G401 (cell line): ENCODE data around the gene TP73. TPM values are rescaled to one million over a fixed set of nuclear protein-coding genes. Genes with fewer than 3 reads are reported as not detected.
"Not testable (repeated sequence)": the region's sequence is repeated elsewhere in the genome, so short reads cannot be mapped to it uniquely, and the experiment has no call there.

Experiments
- DNase-seq: peaks from one replicate; pipeline ENCODE4 v3.0.0-alpha.2; 2015; ENCODE audit warnings: low spot score
- in situ Hi-C: cut with HindIII; loops from 2 replicates; pipeline ENCODE4 v1.10.0; 2016; ENCODE audit warnings: low sequenced_read_pairs, mixed read lengths
- total RNA-seq: library from RNA; depleted of rRNA; stranded (reverse); fragments of >200 nt; shearing (Covaris generic); gene quantifications from 2 replicates; pipeline ENCODE4 v1.2.3, GENCODE V29; 2014

TP73 gene
- total RNA-seq, 1 experiment from 2014 or later: 2.4 TPM

DNA sequence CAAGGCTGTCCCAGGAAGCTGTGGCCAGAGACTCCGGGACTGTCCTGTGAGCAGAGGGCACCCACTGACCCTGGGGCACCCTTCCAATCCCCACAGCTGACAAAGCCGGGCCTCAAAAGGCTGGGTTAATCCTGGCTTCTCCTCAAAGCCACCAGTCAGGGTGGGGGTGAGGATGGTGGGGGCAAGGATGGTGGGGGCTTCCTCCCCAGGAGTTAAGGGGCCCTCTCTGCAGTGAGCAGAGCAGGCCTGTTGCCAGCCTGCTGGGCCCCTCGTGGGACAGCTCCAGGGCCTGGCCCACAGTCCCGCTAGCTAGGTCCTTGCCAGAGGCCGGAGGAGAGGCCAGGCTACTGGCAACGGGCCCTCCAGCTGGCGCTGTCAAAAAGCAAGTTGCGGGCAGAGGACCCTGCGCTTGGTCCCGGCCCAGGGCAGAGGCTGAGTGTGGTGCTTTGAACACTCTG, 62.0 kb downstream of the TP73 start:
- in situ Hi-C loops: no loop called here
- DNase-seq: peak; percentile 43

DNA sequence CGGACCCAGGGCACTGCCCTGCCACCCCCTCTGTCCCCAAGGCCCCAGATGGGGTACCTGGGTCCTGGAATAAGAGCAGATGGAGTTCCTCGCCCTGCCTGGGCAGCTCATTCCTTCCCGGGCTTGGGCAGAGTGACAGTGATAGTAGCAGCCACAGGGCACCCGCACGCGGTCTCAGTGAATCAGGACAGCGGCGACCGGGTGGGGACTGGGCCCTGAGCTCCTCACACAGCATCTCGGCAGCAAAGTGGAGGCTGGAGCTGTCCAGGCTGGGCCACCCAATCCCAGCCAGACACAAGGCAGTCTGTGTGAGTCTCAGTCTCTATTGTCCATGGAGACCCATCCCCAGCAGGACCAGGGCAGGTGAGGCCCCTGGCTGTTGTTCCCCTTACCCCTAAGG, 62.5 kb downstream of the TP73 start:
- peak; percentile 29 for DNase-seq
- in situ Hi-C loops: no loop called here

DNA sequence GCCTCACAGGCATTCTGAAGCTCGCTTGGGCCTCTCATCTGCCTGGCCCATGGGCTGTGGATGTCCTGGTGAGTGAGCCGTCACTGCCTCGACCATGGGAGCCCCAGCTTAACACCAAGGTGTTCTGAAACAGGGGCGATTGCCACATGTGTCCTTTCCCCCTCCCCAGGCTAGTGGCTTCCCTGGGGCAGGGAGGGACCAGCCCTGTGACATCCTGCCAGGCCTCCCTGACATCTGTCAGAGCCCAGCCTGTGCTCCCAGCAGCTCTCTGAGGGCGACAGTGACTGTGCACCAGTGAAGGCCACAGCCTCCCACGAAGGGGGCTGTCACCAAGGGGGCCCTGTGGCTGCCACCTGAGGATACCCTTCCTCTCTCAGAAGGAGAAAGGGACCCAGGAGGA, 64.0 kb downstream of the TP73 start:
- DNase-seq: no peak
- in situ Hi-C loops: no loop called here

DNA sequence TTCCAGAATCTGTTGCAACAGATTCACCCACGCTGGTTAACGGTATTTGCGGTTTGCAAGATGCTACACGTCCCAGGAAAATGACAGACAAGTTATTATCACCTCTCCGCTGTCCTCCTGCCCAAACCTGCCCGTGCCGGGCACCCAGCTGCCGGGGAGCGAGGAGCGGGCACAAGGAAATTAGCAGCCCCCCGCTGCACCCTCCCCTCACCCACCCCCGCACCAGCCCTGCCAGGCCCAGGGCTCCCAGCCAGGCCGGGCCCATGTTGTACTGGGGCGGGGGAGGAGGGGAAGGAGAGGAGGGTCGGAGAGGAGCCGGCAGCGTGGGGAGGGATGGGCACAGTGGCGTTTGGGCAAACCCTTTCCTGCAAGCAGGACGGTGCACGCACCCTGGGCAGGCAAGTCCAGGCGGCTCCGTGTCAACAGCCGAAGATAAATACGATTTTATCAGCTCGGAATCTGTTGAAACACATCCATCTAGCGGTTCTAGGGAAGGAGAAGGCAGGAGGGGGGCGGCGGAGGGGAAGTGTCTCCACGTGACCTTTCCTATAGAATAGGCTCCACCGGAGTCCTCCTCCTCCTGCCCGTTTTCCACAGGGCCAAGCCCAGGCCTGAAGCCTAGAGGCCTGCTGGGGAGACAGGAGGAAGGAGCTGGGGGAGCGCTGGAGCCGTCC, 64.9 kb downstream of the TP73 start:
- DNase-seq: no peak
- in situ Hi-C loops: no loop called here

DNA sequence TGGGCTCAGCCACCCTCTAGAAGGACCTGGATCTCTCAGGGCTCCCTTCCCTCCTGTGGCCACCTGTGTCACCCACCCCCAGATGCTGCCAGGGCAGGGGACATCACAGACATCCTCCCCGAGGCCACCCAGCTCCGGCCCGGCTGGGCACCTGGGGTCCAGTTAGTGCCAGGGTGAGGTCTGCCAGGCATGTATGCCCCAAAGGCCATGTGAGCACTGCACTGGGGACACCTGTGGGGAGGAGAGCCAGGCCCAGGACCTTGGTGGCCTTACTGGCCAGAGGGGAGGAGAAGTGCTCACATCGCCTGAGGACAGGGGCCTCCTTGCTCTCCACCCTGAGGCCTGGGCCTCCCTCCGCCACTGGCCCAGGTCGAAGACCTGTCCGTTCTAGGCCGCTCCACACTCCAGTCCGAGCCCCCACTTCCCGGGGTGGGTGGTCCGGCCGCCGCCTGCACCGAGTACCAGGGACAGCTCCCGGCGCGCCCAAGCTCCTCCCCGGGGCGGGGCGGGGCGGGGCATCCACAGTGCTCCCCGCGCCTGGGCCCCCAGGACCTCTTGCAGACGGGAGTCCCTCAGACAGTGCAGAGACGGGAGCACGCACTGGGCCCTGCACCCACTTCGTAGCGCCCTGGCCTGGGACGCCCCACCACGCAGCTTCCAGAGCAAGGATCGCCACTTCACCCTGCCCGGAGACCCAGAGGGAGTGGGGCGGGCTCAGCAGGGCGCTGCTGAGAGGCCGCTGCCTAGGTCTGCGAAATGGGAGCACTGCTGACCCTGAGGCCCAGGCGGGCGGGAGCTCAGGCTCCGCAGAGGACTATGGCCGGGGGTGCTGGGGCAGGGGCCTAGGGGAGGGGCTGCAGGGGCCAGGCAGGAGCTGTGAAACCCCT, 65.6 kb downstream of the TP73 start:
- no peak for DNase-seq
- in situ Hi-C loops: no loop called here

DNA sequence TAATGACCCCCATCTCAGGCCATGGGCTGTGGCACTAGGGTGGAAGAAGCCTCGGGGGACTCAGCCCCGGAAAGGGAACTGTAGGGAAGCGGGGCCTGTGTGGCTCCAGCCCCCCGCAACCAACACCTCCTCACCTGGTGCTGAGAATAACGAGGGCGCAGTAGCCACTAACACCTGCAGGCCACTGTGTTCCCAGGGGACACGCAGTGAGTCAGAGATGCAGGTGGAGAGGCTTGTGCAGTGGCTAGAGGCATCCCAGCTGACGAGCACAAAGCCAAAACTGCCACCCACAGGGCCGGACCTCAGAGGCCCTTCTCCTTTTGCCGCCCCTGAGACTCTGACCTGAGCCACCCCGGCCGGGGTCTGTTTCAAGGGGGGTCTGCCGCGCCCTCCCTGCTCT, 66.4 kb downstream of the TP73 start:
- DNase-seq: no peak
- in situ Hi-C loops: no loop called here

DNA sequence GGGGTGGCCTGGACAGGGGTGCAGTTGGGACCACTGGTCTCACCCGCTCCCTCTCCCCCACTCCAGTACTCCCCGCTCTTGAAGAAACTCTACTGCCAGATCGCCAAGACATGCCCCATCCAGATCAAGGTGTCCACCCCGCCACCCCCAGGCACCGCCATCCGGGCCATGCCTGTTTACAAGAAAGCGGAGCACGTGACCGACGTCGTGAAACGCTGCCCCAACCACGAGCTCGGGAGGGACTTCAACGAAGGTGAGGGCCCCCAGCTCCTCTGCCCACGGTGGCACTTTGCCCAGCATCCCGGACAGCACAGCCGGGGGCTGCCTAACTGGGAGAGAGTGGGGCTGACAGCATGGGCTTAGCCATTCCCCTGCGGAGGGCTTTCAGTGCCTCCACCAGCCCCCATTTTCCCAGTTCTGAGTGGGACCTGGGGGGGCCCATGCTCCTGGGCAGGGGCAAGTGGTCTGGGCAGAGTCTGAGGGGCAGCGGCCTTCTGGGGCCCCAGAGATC, 69.7 kb downstream of the TP73 start:
- in situ Hi-C loops: no loop called here
- no peak for DNase-seq

DNA sequence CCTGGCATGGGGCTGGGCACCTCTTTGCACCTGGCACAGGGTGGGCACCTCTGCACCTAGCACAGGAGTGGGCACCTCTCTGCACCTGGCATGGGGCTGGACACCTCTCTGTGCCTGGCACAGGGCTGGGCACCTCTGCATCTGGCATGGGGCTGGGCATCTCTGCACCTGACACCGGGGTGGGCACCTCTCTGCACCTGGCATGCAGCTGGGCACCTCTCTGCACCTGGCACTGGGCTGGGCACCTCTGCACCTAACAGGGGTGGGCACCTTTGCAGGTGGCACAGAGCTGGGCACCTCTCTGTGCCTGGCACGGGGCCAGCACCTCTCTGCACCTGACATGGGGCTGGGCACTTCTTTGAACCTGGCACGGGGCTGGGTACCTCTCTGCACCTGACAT, 70.5 kb downstream of the TP73 start:
- in situ Hi-C loops: no loop called here
- no peak for DNase-seq

DNA sequence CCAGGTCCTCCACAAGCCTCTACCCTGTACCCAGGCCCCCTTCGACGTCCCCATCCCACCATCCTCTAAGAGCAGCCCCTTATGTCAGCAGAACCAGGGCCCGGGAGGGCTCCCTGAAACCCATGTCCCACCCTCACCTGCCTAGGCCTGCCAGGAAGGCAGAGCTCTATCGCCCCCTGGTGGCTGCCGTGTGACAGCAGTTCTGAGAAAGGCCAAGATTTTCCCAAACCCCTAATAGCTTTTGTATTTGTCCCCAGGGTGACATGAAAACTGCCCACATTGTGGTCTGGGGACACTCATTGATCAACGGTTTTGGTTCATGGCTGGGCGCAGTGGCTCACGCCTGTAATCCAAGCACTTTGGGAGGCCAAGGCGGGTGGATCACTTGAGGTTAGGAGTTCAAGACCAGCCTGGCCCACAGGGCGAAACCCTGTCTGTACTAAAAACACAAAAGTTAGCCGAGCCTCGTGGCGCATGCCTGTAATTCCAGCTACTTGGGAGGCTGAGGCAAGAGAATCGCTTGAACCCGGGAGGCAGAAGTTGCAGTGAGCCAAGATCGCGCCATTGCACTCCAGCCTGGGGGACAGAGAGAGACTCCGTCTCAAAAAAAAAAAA, 72.2 kb downstream of the TP73 start:
- in situ Hi-C loops: not testable (repeated sequence)

DNA sequence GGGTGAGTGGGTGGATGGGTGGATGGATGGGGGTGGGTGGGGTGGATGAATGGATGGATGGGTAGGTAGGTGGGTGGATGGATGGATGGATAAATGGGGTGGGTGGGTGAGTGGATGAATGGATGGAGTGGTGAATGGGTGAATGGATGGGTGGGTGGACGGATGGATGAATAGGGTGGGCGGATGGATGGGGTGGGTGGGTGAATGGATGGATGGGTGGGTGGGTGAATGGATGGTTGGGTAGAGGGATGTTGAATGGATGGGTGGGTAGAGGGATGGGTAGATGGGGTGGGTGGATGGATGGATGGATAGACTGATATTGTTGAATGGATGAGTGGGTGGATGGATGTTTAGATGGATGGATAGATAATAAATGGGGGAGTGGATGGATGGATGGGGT, 73.0 kb downstream of the TP73 start:
- no peak for DNase-seq
- in situ Hi-C loops: no loop called here

More for the DNA sequence above, 72.2 kb downstream of the TP73 start:
- DNase-seq: peak; percentile 83

DNA sequence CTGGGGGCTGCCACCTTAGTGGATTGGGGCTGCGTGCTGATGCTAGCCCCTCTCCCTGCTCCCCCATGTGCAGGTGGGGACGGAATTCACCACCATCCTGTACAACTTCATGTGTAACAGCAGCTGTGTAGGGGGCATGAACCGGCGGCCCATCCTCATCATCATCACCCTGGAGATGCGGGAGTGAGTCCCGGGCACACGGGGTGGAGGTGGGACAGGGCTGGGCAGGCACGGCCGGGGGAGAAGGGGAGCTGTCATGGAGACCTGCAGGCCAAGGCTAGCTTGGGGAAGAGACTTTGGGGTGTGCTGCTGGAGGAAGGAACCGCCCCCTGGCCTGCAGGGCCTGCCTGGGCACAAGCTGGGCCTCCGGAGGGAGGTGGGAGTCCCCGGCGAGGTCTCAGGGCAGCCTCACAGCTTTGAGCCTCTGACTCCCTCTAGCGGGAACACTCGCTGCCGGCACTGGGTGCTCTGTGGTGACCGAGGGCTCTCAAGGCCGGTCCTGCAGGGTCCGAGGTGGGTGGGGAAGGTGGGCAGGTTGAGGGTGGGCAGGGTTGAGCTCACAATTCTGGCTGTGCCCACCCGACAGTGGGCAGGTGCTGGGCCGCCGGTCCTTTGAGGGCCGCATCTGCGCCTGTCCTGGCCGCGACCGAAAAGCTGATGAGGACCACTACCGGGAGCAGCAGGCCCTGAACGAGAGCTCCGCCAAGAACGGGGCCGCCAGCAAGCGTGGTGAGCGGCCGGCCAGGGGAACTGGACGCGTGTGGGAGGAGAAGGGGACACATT, 74.9 kb downstream of the TP73 start:
- DNase-seq: no peak
- in situ Hi-C loops: no loop called here

DNA sequence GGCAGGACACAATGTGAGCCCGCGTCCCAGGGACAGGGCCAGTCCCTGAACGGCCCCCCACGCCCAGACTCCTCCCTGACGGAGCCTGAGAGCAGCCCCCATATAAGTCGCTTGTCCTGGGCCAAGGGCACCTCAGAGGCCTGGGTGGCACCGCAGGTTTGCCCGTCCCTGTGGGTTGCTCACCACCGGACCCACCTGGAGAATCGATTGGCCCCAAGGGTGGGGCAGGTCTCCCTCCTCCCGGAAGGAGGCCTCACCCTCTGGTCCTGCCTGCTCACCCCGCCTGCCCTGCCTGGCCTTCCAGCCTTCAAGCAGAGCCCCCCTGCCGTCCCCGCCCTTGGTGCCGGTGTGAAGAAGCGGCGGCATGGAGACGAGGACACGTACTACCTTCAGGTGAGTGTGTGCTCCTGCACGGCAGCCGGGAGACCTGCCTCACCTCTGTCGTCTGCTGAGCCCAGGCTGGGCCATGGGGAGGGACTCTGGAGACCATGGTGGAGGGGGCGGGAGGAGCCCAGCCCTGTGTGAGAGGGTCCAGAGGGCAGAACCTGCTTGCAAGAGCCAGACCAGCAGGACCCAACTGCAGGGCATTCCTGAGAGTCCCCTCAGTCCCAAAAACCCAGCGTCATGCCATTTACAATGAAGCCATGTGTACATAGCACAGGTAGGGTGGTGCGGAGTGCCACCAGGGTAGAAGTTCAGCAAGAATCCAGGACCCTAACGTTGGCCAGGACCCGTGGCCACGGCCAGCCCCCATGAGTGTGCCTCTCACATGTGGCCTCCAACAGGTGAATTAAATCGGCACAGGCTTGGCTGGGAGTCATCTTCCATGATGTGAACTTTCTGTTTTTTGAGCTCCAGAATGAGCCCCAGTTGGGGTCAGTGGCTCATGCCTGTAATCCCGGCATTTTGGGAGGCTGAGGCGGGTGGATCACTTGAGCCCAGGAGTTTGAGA, 75.8 kb downstream of the TP73 start:
- no peak for DNase-seq
- in situ Hi-C loops: no loop called here

DNA sequence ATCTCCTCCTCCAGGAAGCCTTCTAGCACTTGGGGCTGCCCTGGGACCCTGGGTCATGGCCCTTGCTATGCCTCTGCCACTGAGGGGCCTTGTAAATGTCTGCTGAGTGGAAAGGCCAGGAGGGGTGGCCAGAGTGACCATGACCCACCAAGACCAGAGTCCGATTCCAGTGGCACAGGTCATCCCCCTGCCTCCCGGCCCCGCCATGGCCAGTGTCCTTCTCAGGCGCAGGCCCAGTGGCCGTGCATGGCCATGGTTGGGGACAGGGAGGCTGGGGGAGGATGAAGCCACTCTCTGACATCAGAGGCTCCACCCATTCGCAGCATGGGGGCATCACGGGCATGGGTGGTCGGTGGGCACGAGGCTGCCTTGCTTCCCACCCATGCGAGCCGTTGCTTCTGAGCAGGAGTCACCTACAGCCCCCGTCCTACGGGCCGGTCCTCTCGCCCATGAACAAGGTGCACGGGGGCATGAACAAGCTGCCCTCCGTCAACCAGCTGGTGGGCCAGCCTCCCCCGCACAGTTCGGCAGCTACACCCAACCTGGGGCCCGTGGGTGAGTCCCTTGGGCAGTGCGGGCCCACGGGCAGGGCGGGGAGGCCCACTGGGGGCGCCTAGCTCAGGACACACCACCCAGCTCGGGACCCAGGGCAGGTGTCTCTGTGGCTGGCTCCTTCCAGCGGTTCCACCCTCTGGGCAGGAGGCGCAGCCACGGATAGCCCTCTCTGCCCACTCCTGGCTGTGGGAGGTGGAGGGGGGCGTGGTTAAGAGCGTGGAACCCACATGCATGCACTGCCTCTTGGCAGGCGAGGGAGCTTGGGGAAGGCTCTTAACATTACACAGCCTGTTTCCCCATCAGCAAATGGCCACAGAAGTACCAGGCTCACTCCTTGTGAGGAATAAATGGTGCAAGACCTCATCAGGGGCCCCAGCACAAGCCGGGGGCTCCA, 77.6 kb downstream of the TP73 start:
- no peak for DNase-seq
- in situ Hi-C loops: no loop called here

DNA sequence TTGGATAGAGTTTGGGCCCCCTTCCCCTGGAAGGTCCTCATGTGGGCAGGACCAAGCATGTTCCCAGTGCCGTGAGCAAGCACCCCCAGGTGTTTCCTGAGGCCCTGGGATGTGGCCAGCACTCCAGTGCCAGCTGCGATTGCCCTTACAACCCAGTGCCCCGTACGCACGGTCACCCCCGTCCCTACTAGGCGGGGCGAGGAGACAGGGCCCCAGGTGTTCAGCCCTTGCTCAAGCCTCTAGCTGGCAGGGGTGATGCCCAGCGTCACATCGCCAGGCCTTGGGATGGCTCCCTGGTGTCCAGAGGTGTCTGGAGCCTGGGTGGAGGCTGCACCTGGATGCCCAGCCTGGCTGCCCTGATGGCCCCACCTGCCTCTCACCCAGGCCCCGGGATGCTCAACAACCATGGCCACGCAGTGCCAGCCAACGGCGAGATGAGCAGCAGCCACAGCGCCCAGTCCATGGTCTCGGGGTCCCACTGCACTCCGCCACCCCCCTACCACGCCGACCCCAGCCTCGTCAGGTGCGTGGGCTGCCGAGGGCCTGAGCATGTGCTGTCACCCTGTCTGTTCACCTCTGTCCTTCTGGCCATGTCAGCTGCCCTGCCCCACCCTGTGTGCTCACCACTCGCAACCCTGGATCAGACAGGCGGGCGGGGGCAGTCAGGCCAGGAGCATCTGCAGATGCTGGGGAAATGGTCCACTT, 78.4 kb downstream of the TP73 start:
- in situ Hi-C loops: no loop called here
- DNase-seq: no peak

DNA sequence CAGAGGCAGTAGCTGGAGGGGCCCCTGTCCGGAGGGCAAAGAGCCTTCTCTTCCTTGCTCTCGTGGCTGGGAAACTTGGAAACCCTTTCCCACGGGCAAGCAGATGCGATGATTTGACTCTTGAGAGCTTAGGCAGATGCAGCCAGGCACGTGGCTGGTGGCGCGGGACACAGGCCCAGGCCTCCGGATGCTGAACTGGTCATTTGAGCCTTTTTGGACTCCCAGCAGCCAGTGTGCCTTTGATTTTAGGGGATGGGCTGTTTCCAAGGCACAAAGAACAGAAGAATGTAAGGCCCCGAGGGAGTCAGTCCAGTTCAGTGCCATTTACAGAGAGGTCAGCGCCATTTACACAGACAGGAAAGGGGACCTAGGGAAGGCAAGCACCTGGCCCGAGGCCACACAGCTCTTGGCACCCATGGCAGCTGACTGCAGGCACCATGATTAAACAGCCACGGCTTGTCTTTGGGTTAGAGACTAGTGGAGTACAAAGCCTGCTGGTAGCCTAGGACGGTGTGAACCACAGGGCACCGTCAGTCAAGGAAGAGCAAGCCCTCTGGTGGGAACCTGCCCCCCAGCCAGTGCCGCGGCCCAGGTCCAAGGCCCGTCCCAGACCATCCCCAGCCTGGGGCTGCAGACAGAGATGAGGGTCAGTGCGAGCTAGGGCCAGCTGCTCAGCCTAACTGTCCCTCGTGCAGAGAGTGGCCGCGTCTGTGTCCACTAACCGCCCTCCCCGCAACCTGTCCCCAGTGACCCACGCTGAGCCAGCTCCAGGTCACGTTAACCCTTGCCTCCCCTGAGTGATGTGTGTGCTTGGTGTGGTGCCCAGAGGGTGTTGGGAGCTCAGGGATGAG, 79.5 kb downstream of the TP73 start:
- DNase-seq: peak; percentile 24
- in situ Hi-C loops: no loop called here
